AG09309 (cell line): ENCODE measurements around the gene HTRA3.

Experiments used
- DNase-seq: peaks from one replicate; pipeline ENCODE4 v3.0.0-alpha.2; 2010; ENCODE audit warnings: low read depth
- H3K4me3 ChIP-seq: 2 replicates; pipeline ENCODE4 v1.5.1; 2011; ENCODE audit warnings: mild to moderate bottlenecking, low read depth, low read length, moderate library complexity; ENCODE audit not compliant: control insufficient read depth
- CTCF ChIP-seq: IDR thresholded peaks from 2 replicates; pipeline ENCODE4 v1.5.1; 2011; ENCODE audit warnings: mild to moderate bottlenecking, low read depth, low read length, inconsistent platforms; ENCODE audit not compliant: insufficient read depth, control insufficient read depth; ENCODE audit errors: missing control alignments

HTRA3 gene

GRCh38 chr4:8224267-8224974, 45.1 kb upstream of the HTRA3 start:
- no peak for TF ChIP-seq CTCF
- no peak for DNase-seq
- H3K4me3 ChIP-seq, result no peak overlapping the region

GRCh38 chr4:8224975-8225625, 44.5 kb upstream of the HTRA3 start:
- TF ChIP-seq CTCF, result no peak
- DNase-seq, result no peak
- H3K4me3 ChIP-seq, result no peak overlapping the region

- no peak for TF ChIP-seq CTCF
- DNase-seq, result no peak
- H3K4me3 ChIP-seq, result no peak overlapping the region
Measured at GRCh38 chr4:8225706-8226443, 43.7 kb upstream of the HTRA3 start.

- DNase-seq, result no peak
- no peak for TF ChIP-seq CTCF
- H3K4me3 ChIP-seq, result no peak overlapping the region
Measured at GRCh38 chr4:8227201-8227770, 42.3 kb upstream of the HTRA3 start.

- no peak for DNase-seq
- TF ChIP-seq CTCF, result no peak
- H3K4me3 ChIP-seq, result no peak overlapping the region
Measured at GRCh38 chr4:8227771-8228318, 41.7 kb upstream of the HTRA3 start.
